Hepatocyte (in vitro differentiated cells): Measurements from ENCODE around the gene ZNRF3. TPM values are rescaled to one million over a fixed set of nuclear protein-coding genes. Genes with fewer than 3 reads are reported as not detected.

Experiments used
- DNase-seq: peaks from one replicate; pipeline ENCODE4 v3.0.0-alpha.2; 2016; ENCODE audit warnings: low spot score
- H2AFZ ChIP-seq: fragments of 200-600 bp; sonication (generic); 2 replicates; pipeline ENCODE4 v1.6.0; 2016; ENCODE audit warnings: antibody characterized with exemption, mild to moderate bottlenecking
- H3K27ac ChIP-seq: fragments of 200-600 bp; sonication (generic); 2 replicates; pipeline ENCODE4 v1.5.1; 2016; ENCODE audit warnings: mild to moderate bottlenecking
- H3K27me3 ChIP-seq: fragments of 200-600 bp; sonication (generic); 2 replicates; pipeline ENCODE4 v1.6.1; 2016
- H3K36me3 ChIP-seq: fragments of 200-600 bp; sonication (generic); replicated peaks from 2 replicates; pipeline ENCODE4 v1.5.1; 2016; ENCODE audit warnings: low read depth; ENCODE audit not compliant: insufficient read depth
- H3K4me1 ChIP-seq: fragments of 200-600 bp; sonication (generic); 2 replicates; pipeline ENCODE4 v1.5.1; 2016; ENCODE audit warnings: mild to moderate bottlenecking, moderate library complexity; ENCODE audit not compliant: insufficient read depth
- H3K4me2 ChIP-seq: fragments of 200-600 bp; sonication (generic); 2 replicates; pipeline ENCODE4 v1.6.0; 2016
- H3K4me3 ChIP-seq: fragments of 200-600 bp; sonication (generic); 2 replicates; pipeline ENCODE4 v1.5.1; 2016; ENCODE audit warnings: mild to moderate bottlenecking
- H3K79me2 ChIP-seq: fragments of 200-600 bp; sonication (generic); 2 replicates; pipeline ENCODE4 v1.6.0; 2017; ENCODE audit warnings: mild to moderate bottlenecking
- H3K9me2 ChIP-seq: fragments of 200-600 bp; sonication (generic); replicated peaks from 2 replicates; pipeline ENCODE4 v1.6.0; 2017; ENCODE audit warnings: mild to moderate bottlenecking; ENCODE audit not compliant: insufficient read depth
- H3K9me3 ChIP-seq: fragments of 200-600 bp; sonication (generic); 2 replicates; pipeline ENCODE4 v1.5.1; 2016; ENCODE audit warnings: low read depth, mild to moderate bottlenecking
- H4K20me1 ChIP-seq: fragments of 200-600 bp; sonication (generic); 2 replicates; pipeline ENCODE4 v1.6.0; 2016; ENCODE audit warnings: mild to moderate bottlenecking; ENCODE audit not compliant: insufficient read depth, poor library complexity, severe bottlenecking
- CTCF ChIP-seq: fragments of 200-600 bp; sonication (generic); IDR thresholded peaks from 2 replicates; pipeline ENCODE4 v1.5.1; 2016; ENCODE audit warnings: antibody characterized with exemption, mild to moderate bottlenecking; ENCODE audit not compliant: poor library complexity
- EZH2 ChIP-seq: fragments of 200-600 bp; sonication (generic); IDR thresholded peaks from 2 replicates; pipeline ENCODE4 v1.6.1; 2016; ENCODE audit warnings: antibody characterized with exemption, mild to moderate bottlenecking, borderline replicate concordance
- EZH2phosphoT487 ChIP-seq: fragments of 200-600 bp; sonication (generic); IDR thresholded peaks from one replicate; pipeline ENCODE4 v1.6.1; 2018; ENCODE audit warnings: antibody characterized with exemption, mild to moderate bottlenecking, low read depth, moderate library complexity; ENCODE audit not compliant: unreplicated experiment, severe bottlenecking
- WGBS: methylation state at CpG from one replicate; pipeline ENCODE4 v1.1.6; 2016; ENCODE audit warnings: low lambda C conversion rate; ENCODE audit errors: missing lambda C conversion rate; 5-methylcytosine and 5-hydroxymethylcytosine counted together
- polyA plus RNA-seq: library from polyadenylated mRNA; unstranded; fragments of >200 nt; fragmentation: Nextera tagmentation; extraction: Ambion mirVana; gene quantifications from 2 replicates; pipeline ENCODE4 v1.2.1, GENCODE V29; 2016
- total RNA-seq: library from RNA; depleted of rRNA; stranded (reverse); fragments of >200 nt; gene quantifications from 2 replicates; pipeline ENCODE4 v1.2.3, GENCODE V29; 2014

Gene ZNRF3
- total and polyA plus RNA-seq, 2 experiments from 2014 or later: 8.9 to 14.7 TPM

GRCh38 chr22:29030618-29031226 lies 147.3 kb downstream of the ZNRF3 start:
- Histone ChIP-seq H3K79me2 (peaks cover 60% of the 10 kb centered on the region), H2AFZ (peak overlapping the region; percentile 51), H3K36me3 (no peaks in the 10 kb centered on the region), H4K20me1 (no peaks in the 10 kb centered on the region), H3K4me1 (peaks cover 33% of the 10 kb centered on the region), H3K9me2 (no peaks in the 10 kb centered on the region), H3K27ac (peak overlapping the region; percentile 91), H3K4me2 (peak overlapping the region; percentile 85), H3K4me3 (peak overlapping the region; percentile 16), H3K27me3 (no peaks in the 10 kb centered on the region), H3K9me3 (no peaks in the 10 kb centered on the region)
- WGBS: 2% methylated on average over 15 of the region's 32 CpGs
- TF ChIP-seq CTCF (no peak), EZH2phosphoT487 (no peak), EZH2 (no peak)
- DNase-seq: peak; percentile 90

- Histone ChIP-seq H3K4me1 (peaks cover 33% of the 10 kb centered on the region), H3K27me3 (no peaks in the 10 kb centered on the region)
- DNase-seq: peak; percentile 90
Observed at GRCh38 chr22:29031227-29032011, 148.0 kb downstream of the ZNRF3 start.

GRCh38 chr22:29032014-29032475 lies 148.7 kb downstream of the ZNRF3 start:
- peaks cover 33% of the 10 kb centered on the region for H3K4me1 ChIP-seq

More at GRCh38 chr22:29031227-29032011, 148.0 kb downstream of the ZNRF3 start:
- peak overlapping the region; percentile 85 for H3K4me2 ChIP-seq
- TF ChIP-seq EZH2phosphoT487 (no peak), CTCF (peak; percentile 29)
- H3K79me2 ChIP-seq: peaks cover 58% of the 10 kb centered on the region
- no peaks in the 10 kb centered on the region for H3K9me3 ChIP-seq
- peak overlapping the region; percentile 91 for H3K27ac ChIP-seq
- peak overlapping the region; percentile 8 for H2AFZ ChIP-seq
- no peak overlapping the region for H3K4me3 ChIP-seq
- no peaks in the 10 kb centered on the region for H3K9me2 ChIP-seq
- WGBS: 36% methylated on average over 18 of the region's 18 CpGs
- H3K36me3 ChIP-seq: no peaks in the 10 kb centered on the region
- H4K20me1 ChIP-seq: no peaks in the 10 kb centered on the region

More at GRCh38 chr22:29032014-29032475, 148.7 kb downstream of the ZNRF3 start:
- H3K9me3 ChIP-seq: no peaks in the 10 kb centered on the region
- H3K79me2 ChIP-seq: peaks cover 52% of the 10 kb centered on the region
- DNase-seq: no peak
- 74% methylated on average over 8 of the region's 8 CpGs for WGBS
- no peak overlapping the region for H3K4me3 ChIP-seq
- peak overlapping the region; percentile 5 for H2AFZ ChIP-seq
- no peaks in the 10 kb centered on the region for H3K9me2 ChIP-seq
- no peaks in the 10 kb centered on the region for H4K20me1 ChIP-seq
- peak overlapping the region; percentile 91 for H3K27ac ChIP-seq
- H3K4me2 ChIP-seq: peak overlapping the region; percentile 85
- no peak for TF ChIP-seq EZH2phosphoT487
- TF ChIP-seq EZH2: no peak
- no peak for TF ChIP-seq CTCF
- H3K36me3 ChIP-seq: no peaks in the 10 kb centered on the region
- no peaks in the 10 kb centered on the region for H3K27me3 ChIP-seq
